GM12878 (cell line): ENCODE data around the gene DQX1. TPM values are rescaled to one million over a fixed set of nuclear protein-coding genes. Genes with fewer than 3 reads are reported as not detected.

Experiments used
- ATAC-seq: fragments of 200-7000 bp; cut with Tn5 transposase; 3 replicates; pipeline ENCODE4 v1.9.1; 2020; ENCODE audit warnings: mild to moderate bottlenecking, moderate library complexity
- BruUV-seq: library from RNA; stranded (reverse); fragments of 400-500 nt; replicated peaks from 2 replicates; lab custom pipeline; 2021; lab: Mats Ljungman, UMichigan
- CTCF ChIA-PET: fragments of 300-600 bp; sonication (Branson Sonifier 250); formaldehyde crosslinking; extraction: SDS; loops from one replicate; lab custom pipeline; 2021; ENCODE audit warnings: inconsistent platforms; lab: Yijun Ruan, JAX
- POLR2A ChIA-PET: fragments of 350-600 bp; formaldehyde crosslinking; extraction: SDS; loops from one replicate; lab custom pipeline; 2021; ENCODE audit warnings: inconsistent platforms; lab: Charles Lee
- RAD21 ChIA-PET: fragments of 300-600 bp; sonication (Branson Sonifier 250); formaldehyde crosslinking; loops from one replicate; lab custom pipeline; 2023; ENCODE audit warnings: antibody characterized with exemption; ENCODE audit not compliant: unreplicated experiment; lab: Charles Lee
- SMC1A ChIA-PET: fragments of 300-600 bp; sonication (Branson Sonifier 250); formaldehyde crosslinking; loops from one replicate; lab custom pipeline; 2023; ENCODE audit not compliant: unreplicated experiment, uncharacterized antibody; lab: Charles Lee
- DNase-seq: peaks from one replicate; pipeline ENCODE4 v3.0.0-alpha.2; 2011; ENCODE audit warnings: low read depth, low spot score
- FAIRE-seq: peaks from 3 replicates; lab custom pipeline; 2011; peaks lifted over from hg19 to GRCh38; lab: Jason Lieb, UNC
- H2AFZ ChIP-seq: 2 replicates; pipeline ENCODE4 v1.6.0; 2011; ENCODE audit warnings: low read depth, low read length, control low read depth; ENCODE audit not compliant: control insufficient read depth
- H3K27ac ChIP-seq: 2 replicates; pipeline ENCODE4 v1.5.1; 2011; ENCODE audit warnings: control low read depth; ENCODE audit not compliant: control insufficient read depth, insufficient read depth
- H3K27me3 ChIP-seq, 2 experiments: replicated peaks in 1 of 2; 2 replicates each; pipeline versions ENCODE4 v1.6.0 to v1.6.1; 2011; ENCODE audit warnings: low read length in 1 of 2; ENCODE audit not compliant: control insufficient read depth in 2 of 2, insufficient read depth in 2 of 2
- H3K36me3 ChIP-seq, 2 experiments: 2 replicates each; pipeline ENCODE4 v1.5.1; 2011; ENCODE audit warnings: low read length in 1 of 2; ENCODE audit not compliant: control insufficient read depth in 2 of 2, insufficient read depth in 2 of 2
- H3K4me1 ChIP-seq: 2 replicates; pipeline ENCODE4 v1.6.1; 2011; ENCODE audit warnings: mild to moderate bottlenecking, low read length, moderate library complexity, mixed read lengths; ENCODE audit not compliant: control insufficient read depth, insufficient read depth
- H3K4me2 ChIP-seq: 2 replicates; pipeline ENCODE4 v1.6.0; 2011; ENCODE audit warnings: control low read depth; ENCODE audit not compliant: control insufficient read depth, insufficient read depth
- H3K4me3 ChIP-seq: fragments of 200-600 bp; sonication (generic); 2 replicates; pipeline ENCODE4 v1.5.1; 2016
- H3K79me2 ChIP-seq: 2 replicates; pipeline ENCODE4 v1.6.0; 2011; ENCODE audit warnings: low read length; ENCODE audit not compliant: control insufficient read depth, insufficient read depth
- H3K9ac ChIP-seq: 2 replicates; pipeline ENCODE4 v1.8.0; 2011; ENCODE audit warnings: low read length, control low read depth, mixed read lengths; ENCODE audit not compliant: control insufficient read depth, insufficient read depth
- H3K9me3 ChIP-seq: replicated peaks from 3 replicates; pipeline ENCODE4 v1.5.1; 2011; ENCODE audit warnings: mild to moderate bottlenecking, low read length; ENCODE audit not compliant: control insufficient read depth, insufficient read depth
- H4K20me1 ChIP-seq: 2 replicates; pipeline ENCODE4 v1.6.0; 2011; ENCODE audit not compliant: control insufficient read depth, insufficient read depth
- CEBPB ChIP-seq, 2 experiments: fragments of 150-350 bp in 1 of 2; IDR thresholded peaks; 2 replicates each; pipeline ENCODE4 v1.6.1; 2012 to 2014; ENCODE audit warnings: low read depth in 2 of 2, low read length in 2 of 2, borderline replicate concordance in 1 of 2, inconsistent platforms in 1 of 2
- EP300 ChIP-seq, 2 experiments: fragments of 150-350 bp in 1 of 2; IDR thresholded peaks; 2 replicates each; pipeline ENCODE4 v1.6.1; 2011 to 2012; ENCODE audit warnings: low read depth in 2 of 2, low read length in 2 of 2, borderline replicate concordance in 1 of 2, improper control_type of control experiment in 1 of 2, inconsistent platforms in 1 of 2; ENCODE audit not compliant: control insufficient read depth in 1 of 2
- FOS ChIP-seq: IDR thresholded peaks from 3 replicates; pipeline ENCODE4 v1.6.1; 2011; ENCODE audit warnings: borderline replicate concordance; ENCODE audit not compliant: insufficient read length; ENCODE audit errors: extremely low read depth
- FOXK2 ChIP-seq: fragments of 450-650 bp; IDR thresholded peaks from 2 replicates; pipeline ENCODE4 v1.6.1; 2017; ENCODE audit warnings: mild to moderate bottlenecking, moderate library complexity
- GABPA ChIP-seq: IDR thresholded peaks from 2 replicates; pipeline ENCODE4 v1.6.1; 2014; ENCODE audit warnings: antibody characterized with exemption, low read depth, mild to moderate bottlenecking, inconsistent platforms
- MTA3 ChIP-seq: IDR thresholded peaks from 2 replicates; pipeline ENCODE4 v1.6.1; 2012; ENCODE audit warnings: low read length, inconsistent platforms, borderline replicate concordance
- NFIC ChIP-seq: IDR thresholded peaks from 2 replicates; pipeline ENCODE4 v1.6.1; 2012; ENCODE audit warnings: low read depth, mild to moderate bottlenecking, inconsistent platforms, low read length, moderate library complexity
- NFYA ChIP-seq: IDR thresholded peaks from 2 replicates; pipeline ENCODE4 v1.6.1; 2011; ENCODE audit warnings: low read depth, mild to moderate bottlenecking, low read length, improper control_type of control experiment, borderline replicate concordance
- NFYB ChIP-seq: IDR thresholded peaks from 2 replicates; pipeline ENCODE4 v1.6.1; 2011; ENCODE audit warnings: low read depth, mild to moderate bottlenecking, low read length, improper control_type of control experiment, moderate library complexity; ENCODE audit not compliant: insufficient read depth
- NKRF ChIP-seq: fragments of 450-650 bp; conservative IDR thresholded peaks from 2 replicates; pipeline ENCODE4 v1.6.1; 2017; ENCODE audit warnings: mild to moderate bottlenecking, moderate library complexity
- NR2F1 ChIP-seq: fragments of 450-650 bp; conservative IDR thresholded peaks from 2 replicates; pipeline ENCODE4 v1.6.1; 2017; ENCODE audit warnings: mild to moderate bottlenecking
- RAD21 ChIP-seq: IDR thresholded peaks from 2 replicates; pipeline ENCODE4 v1.6.1; 2011; ENCODE audit warnings: mild to moderate bottlenecking, low read depth, low read length, moderate library complexity; ENCODE audit not compliant: insufficient read depth
- SMAD5 ChIP-seq: IDR thresholded peaks from 2 replicates; pipeline ENCODE4 v1.6.1; 2016; ENCODE audit warnings: antibody characterized with exemption, low read depth
- SRF ChIP-seq, 2 experiments: IDR thresholded peaks; 2 replicates each; pipeline ENCODE4 v1.6.1; 2011; ENCODE audit warnings: low read depth in 2 of 2, low read length in 2 of 2, mild to moderate bottlenecking in 1 of 2, moderate library complexity in 1 of 2
- TCF7 ChIP-seq: IDR thresholded peaks from 2 replicates; pipeline ENCODE4 v1.6.1; 2014; ENCODE audit warnings: antibody characterized with exemption, borderline replicate concordance
- USF1 ChIP-seq: IDR thresholded peaks from 2 replicates; pipeline ENCODE4 v1.6.1; 2011; ENCODE audit warnings: borderline replicate concordance, low read depth, mild to moderate bottlenecking, moderate library complexity, mixed read lengths, low read length; ENCODE audit not compliant: insufficient read depth; ENCODE audit errors: extremely low read length
- ZNF207 ChIP-seq: fragments of 450-650 bp; IDR thresholded peaks from 2 replicates; pipeline ENCODE4 v1.6.1; 2014; ENCODE audit warnings: antibody characterized with exemption, mild to moderate bottlenecking, borderline replicate concordance
- ZNF274 ChIP-seq: IDR thresholded peaks from one replicate; pipeline ENCODE4 v1.8.0; 2011; ENCODE audit not compliant: insufficient read length, insufficient read depth
- ZNF622 ChIP-seq: fragments of 450-650 bp; IDR thresholded peaks from 2 replicates; pipeline ENCODE4 v1.6.1; 2017; ENCODE audit warnings: mild to moderate bottlenecking, inconsistent platforms
- WGBS: methylation state at CpG from one replicate; pipeline ENCODE4 v1.1.6; 2016; ENCODE audit warnings: low lambda C conversion rate; ENCODE audit not compliant: insufficient replicate concordance, insufficient coverage; ENCODE audit errors: missing lambda C conversion rate; 5-methylcytosine and 5-hydroxymethylcytosine counted together
- in situ Hi-C: fragments of 300-500 bp; cut with MboI; formaldehyde crosslinking; loops from 9 replicates; pipeline ENCODE4 v1.14.3; 2018; ENCODE audit warnings: mixed read lengths
- intact Hi-C: fragments of 100-400 bp; cut with micrococcal nuclease; formaldehyde crosslinking; loops from one replicate; pipeline ENCODE4 v1.14.2; 2022; ENCODE audit not compliant: unreplicated experiment
- polyA plus RNA-seq, 11 experiments: library from polyadenylated mRNA; depleted of rRNA in 4 of 11; unstranded in 6 of 11; stranded (reverse) in 5 of 11; fragments of >200 nt; fragmentation: Nextera tagmentation in 4 of 11; fragmentation: Illumina TruSeq in 1 of 11; extraction: Ambion mirVana in 4 of 11; extraction: Trizol in 1 of 11; gene quantifications; 1 replicate in 1 of 11; 2 replicates in 10 of 11; pipeline versions ENCODE4 v1.2.1 to v1.2.3, GENCODE V29; 2011 to 2016; ENCODE audit warnings: inconsistent platforms in 2 of 11, missing spikeins in 2 of 11, low read depth in 1 of 11
- total RNA-seq, 4 experiments: library from RNA; depleted of rRNA in 3 of 4; stranded (reverse); fragments of >200 nt in 3 of 4; fragmentation: Illumina TruSeq in 1 of 4; extraction: Trizol in 1 of 4; gene quantifications; 2 replicates each; pipeline versions ENCODE4 v1.2.1 to v1.2.3, GENCODE V29; 2013 to 2021

Gene DQX1
- total and polyA plus RNA-seq, 10 of the 15 experiments (the other 5 are each of a cell fraction or from before 2014, with no cell fraction given): 0.34 to 2.1 (median 0.86) TPM

GRCh38 chr2:74511104-74511989 is 14.7 kb downstream of the DQX1 start (continued):
- no peak for TF ChIP-seq NKRF
- no peak for TF ChIP-seq MTA3
- no peak for TF ChIP-seq SRF (IDR thresholded peaks at IDR 0.05; ENCODE audit: low read depth in 2 of 2, low read length in 2 of 2)
- TF ChIP-seq ZNF207: no peak

GRCh38 chr2:74510272-74510671 is 15.8 kb downstream of the DQX1 start:
- no TSS peak for BruUV-seq
- SMC1A ChIA-PET: interaction anchor here (0.7 to 5.2 kb wide), 7 partner anchors 9 to 76 kb away, joined by 3 to 71 read pairs (median 4); partner anchors contain the start of genes AUP1, DQX1 and HTRA2
- no peaks in the 10 kb centered on the region for H4K20me1 ChIP-seq
- H3K36me3 ChIP-seq: peaks cover 0 to 7% of the 10 kb centered on the region in 2 experiments; a peak in 1 of 4 replicates
- no peak overlapping the region for H2AFZ ChIP-seq
- RAD21 ChIA-PET: interaction anchor here (5.1 to 5.5 kb wide), 2 partner anchors 21 to 76 kb away, joined by 49 to 61 read pairs; partner anchors contain the start of genes AUP1 and HTRA2
- ATAC-seq (no peak), DNase-seq (no peak), FAIRE-seq (no peak)
- POLR2A ChIA-PET: interaction anchor here (0.6 to 5.8 kb wide), 4 partner anchors 20 to 67 kb away, joined by 3 to 33 read pairs (median 9); partner anchors contain the start of genes AUP1 and HTRA2
- no peak overlapping the region for H3K4me3 ChIP-seq
- H3K9me3 ChIP-seq: no peaks in the 10 kb centered on the region
- H3K79me2 ChIP-seq: peaks cover 12% of the 10 kb centered on the region
- in situ Hi-C loops: no loop called here
- H3K4me1 ChIP-seq: peaks cover 18% of the 10 kb centered on the region
- no peak overlapping the region for H3K27ac ChIP-seq
- no peak overlapping the region for H3K4me2 ChIP-seq
- H3K27me3 ChIP-seq: peaks cover 13 to 17% of the 10 kb centered on the region in 2 experiments
- CTCF ChIA-PET: interaction anchor here (0.6 to 13.9 kb wide), 5 partner anchors 20 to 107 kb away, joined by 3 to 231 read pairs (median 8); partner anchors contain the start of genes AUP1, DQX1 and HTRA2
- intact Hi-C loops: no loop called here
- WGBS: 62% methylated on average over 3 of the region's 4 CpGs
- no peak overlapping the region for H3K9ac ChIP-seq
- TF ChIP-seq EP300 (IDR thresholded peaks at IDR 0.05; ENCODE audit: borderline replicate concordance in 1 of 2, control insufficient read depth in 1 of 2, low read depth in 2 of 2, low read length in 2 of 2) (no peak), FOXK2 (no peak), USF1 (no peak), GABPA (no peak), NR2F1 (no peak), SRF (IDR thresholded peaks at IDR 0.05; ENCODE audit: low read depth in 2 of 2, low read length in 2 of 2) (no peak), NFYA (no peak), ZNF274 (no peak), NFIC (no peak), FOS (no peak), TCF7 (no peak), RAD21 (no peak), ZNF622 (no peak), SMAD5 (no peak), NFYB (no peak), CEBPB (IDR thresholded peaks at IDR 0.05; ENCODE audit: borderline replicate concordance in 1 of 2, low read depth in 2 of 2, low read length in 2 of 2) (no peak)
